RWPE1 (cell line): Measurements from ENCODE around the gene ARHGAP27.

Experiments
- CTCF ChIA-PET: fragments of 350-600 bp; sonication (Branson Sonifier 250); formaldehyde crosslinking; extraction: SDS; loops from one replicate; lab custom pipeline; 2021; lab: Yijun Ruan, JAX
- POLR2A ChIA-PET: fragments of 400-600 bp; formaldehyde crosslinking; extraction: SDS; loops from one replicate; lab custom pipeline; 2020; ENCODE audit warnings: antibody characterized with exemption; ENCODE audit not compliant: low non-redundant PET; lab: Yijun Ruan, JAX
- DNase-seq: peaks from one replicate; pipeline ENCODE4 v3.0.0; 2012; ENCODE audit warnings: low spot score
- H3K27ac ChIP-seq: fragments of 450-650 bp; 2 replicates; pipeline ENCODE4 v1.5.1; 2017
- TF ChIP-seq, protein P1 (sequence below): fragments of 450-650 bp; conservative IDR thresholded peaks from 2 replicates; pipeline ENCODE4 v1.5.1; 2017; ENCODE audit warnings: low read depth, mild to moderate bottlenecking

Gene ARHGAP27

DNA sequence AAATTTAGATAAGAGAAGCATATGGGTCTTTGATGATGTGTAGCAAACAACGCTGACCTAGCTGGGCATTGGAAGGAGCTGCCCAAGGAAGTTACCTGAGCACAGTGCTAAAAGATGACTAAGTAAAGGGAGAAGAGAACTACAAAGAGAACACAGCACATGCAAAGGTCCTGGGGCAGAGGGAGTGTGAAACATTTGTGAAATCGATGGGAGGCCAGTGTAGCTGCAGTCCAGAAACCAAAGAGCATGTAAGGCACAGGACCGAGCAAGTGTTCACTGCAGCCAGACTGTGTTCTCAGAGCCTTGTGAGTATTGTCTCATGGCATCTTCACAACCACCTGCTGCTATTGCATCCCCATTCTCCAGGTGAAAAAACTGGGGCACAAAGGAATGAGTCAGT lies 44.9 kb downstream of the ARHGAP27 start:
- ChIA-PET CTCF (interaction anchor here (1.2 to 3.7 kb wide), 3 partner anchors 95 to 111 kb away, joined by 3 to 58 read pairs (median 9); no protein-coding TSS in a partner anchor), POLR2A (no interaction called here)
- H3K27ac ChIP-seq: no peak overlapping the region
- no peak for DNase-seq
- TF ChIP-seq, protein P1, sequence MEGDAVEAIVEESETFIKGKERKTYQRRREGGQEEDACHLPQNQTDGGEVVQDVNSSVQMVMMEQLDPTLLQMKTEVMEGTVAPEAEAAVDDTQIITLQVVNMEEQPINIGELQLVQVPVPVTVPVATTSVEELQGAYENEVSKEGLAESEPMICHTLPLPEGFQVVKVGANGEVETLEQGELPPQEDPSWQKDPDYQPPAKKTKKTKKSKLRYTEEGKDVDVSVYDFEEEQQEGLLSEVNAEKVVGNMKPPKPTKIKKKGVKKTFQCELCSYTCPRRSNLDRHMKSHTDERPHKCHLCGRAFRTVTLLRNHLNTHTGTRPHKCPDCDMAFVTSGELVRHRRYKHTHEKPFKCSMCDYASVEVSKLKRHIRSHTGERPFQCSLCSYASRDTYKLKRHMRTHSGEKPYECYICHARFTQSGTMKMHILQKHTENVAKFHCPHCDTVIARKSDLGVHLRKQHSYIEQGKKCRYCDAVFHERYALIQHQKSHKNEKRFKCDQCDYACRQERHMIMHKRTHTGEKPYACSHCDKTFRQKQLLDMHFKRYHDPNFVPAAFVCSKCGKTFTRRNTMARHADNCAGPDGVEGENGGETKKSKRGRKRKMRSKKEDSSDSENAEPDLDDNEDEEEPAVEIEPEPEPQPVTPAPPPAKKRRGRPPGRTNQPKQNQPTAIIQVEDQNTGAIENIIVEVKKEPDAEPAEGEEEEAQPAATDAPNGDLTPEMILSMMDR: no peak

DNA sequence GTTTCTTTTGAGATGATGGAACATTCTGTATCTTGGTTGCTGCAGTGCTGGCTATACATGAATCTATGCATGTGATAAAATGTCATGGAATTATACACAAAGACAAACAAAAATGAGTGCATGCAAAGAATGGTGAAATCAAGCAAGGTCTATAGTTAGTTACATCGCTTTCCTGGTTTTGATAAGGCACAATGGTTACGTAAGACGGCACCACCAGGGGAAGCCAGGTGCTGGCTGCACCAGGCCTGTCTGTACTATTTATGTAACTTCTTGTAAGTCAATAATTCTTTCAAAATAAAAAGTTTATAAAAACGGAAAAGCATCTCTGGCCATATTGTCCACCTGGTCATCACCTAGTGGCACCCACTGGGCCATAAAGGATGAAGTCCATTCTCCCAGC lies 46.5 kb downstream of the ARHGAP27 start:
- POLR2A ChIA-PET: interaction anchor here (0.8 kb wide), 1 partner anchor 70 kb away, joined by 4 read pairs; no protein-coding TSS in a partner anchor
- no peak overlapping the region for H3K27ac ChIP-seq

DNA sequence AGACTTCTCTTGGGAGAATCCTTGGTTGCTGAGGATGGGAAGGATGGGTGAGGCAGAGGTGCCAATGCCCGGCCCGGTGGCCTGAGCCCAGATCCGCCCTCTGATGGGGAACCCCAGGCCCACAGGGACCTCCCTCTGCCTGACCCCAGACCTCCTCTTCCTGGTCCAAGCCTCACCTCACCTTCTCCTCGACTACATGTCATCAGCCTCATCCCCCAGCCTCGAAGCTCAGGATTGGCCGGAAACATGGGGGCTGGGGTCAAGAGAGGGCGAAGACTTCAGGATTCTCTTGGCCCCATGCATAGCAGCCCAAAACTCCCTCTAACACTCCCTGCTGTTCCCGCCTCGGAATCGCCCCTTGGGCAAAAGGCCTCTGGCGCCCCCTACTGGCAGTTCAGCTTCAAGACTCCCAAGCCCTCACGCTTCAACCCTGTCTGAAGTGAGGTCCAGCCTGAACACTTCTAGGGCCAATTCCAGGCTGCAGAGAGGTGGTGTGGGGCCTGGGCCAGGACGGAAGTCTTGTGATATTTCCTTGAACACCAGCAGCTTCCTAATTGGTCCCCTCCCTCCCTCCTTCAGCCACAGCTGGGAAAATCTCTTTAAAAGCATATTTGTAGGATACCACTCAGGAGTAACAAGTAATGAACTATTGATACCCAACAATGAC lies 47.2 kb downstream of the ARHGAP27 start:
- DNase-seq: peak; percentile 79
- TF ChIP-seq, protein P1: peak; percentile 97
- H3K27ac ChIP-seq: peak overlapping the region; percentile 17
- ChIA-PET CTCF (interaction anchor here (0.6 to 3.7 kb wide), 24 partner anchors 9 to 290 kb away, joined by 3 to 58 read pairs (median 4); no protein-coding TSS in a partner anchor), POLR2A (interaction anchor here (0.8 kb wide), 1 partner anchor 69 kb away, joined by 4 read pairs; no protein-coding TSS in a partner anchor)

More for the DNA sequence above, 46.5 kb downstream of the ARHGAP27 start:
- CTCF ChIA-PET: interaction anchor here (0.6 to 3.7 kb wide), 12 partner anchors 11 to 264 kb away, joined by 3 to 58 read pairs (median 4); no protein-coding TSS in a partner anchor
- TF ChIP-seq, protein P1: no peak
- DNase-seq: no peak

DNA sequence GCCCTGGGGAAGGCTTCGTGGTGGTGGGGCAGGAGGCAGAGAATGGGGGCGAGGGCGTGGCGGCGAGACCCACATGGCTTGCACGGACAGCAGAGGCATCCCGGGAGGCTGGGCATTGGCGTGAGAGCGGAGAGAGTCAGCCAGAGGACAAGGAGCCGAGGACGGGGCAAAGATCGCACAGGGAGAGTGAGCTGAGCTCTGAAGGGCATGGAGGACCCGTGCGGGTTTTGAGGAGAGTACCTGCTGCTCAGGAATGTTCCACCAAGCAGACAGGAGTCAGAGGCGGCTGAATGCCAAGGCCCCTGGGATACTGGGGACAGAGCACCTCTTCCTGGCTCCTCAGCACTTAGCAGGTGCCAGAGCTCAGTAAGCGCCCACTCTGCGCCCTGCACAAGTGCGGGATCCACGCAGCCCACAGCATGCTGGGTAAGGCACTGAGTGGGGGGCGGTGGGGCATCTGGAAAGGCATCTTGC lies 47.8 kb downstream of the ARHGAP27 start:
- ChIA-PET POLR2A (interaction anchor here (1.2 kb wide), 1 partner anchor 107 kb away, joined by 4 read pairs; no protein-coding TSS in a partner anchor), CTCF (interaction anchor here (0.6 to 3.7 kb wide), 21 partner anchors 9 to 289 kb away, joined by 3 to 58 read pairs (median 4); no protein-coding TSS in a partner anchor)
- no peak for DNase-seq
- TF ChIP-seq, protein P1: no peak
- H3K27ac ChIP-seq: peak overlapping the region; percentile 33

GRCh38 chr17:45384047-45384788 lies 48.5 kb downstream of the ARHGAP27 start:
- TF ChIP-seq, protein P1: no peak
- no peak for DNase-seq
- peak overlapping the region; percentile 33 for H3K27ac ChIP-seq
- CTCF ChIA-PET: interaction anchor here (0.6 to 3.7 kb wide), 13 partner anchors 9 to 165 kb away, joined by 3 to 58 read pairs (median 4); no protein-coding TSS in a partner anchor
- POLR2A ChIA-PET: interaction anchor here (0.5 to 1.2 kb wide), 2 partner anchors 73 to 107 kb away, joined by 3 to 4 read pairs; no protein-coding TSS in a partner anchor

DNA sequence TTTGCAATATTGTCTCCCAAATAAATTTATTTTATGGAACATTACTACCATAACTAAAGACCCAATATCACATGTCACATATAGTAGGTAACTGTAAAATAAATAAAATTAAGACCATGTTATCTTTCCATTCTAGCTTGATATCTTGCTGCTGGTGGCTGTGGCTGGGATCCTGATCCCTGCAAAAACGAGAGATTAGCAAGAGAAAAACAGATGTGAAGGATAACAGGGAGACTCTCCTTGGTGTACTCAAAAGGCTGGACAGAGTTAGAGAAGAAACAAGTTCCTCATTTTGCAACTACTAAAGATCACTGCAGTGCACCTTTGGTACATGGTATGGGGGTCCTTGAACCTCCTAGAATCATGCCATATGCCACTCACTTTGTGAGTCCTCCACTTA lies 49.7 kb downstream of the ARHGAP27 start:
- POLR2A ChIA-PET: no interaction called here
- H3K27ac ChIP-seq: peak overlapping the region; percentile 75
- DNase-seq: no peak
- CTCF ChIA-PET: interaction anchor here (1.2 to 2.9 kb wide), 3 partner anchors 105 to 248 kb away, joined by 4 to 10 read pairs (median 5); partner anchors contain the start of gene ACBD4
- TF ChIP-seq, protein P1: no peak
